Fibroblast of lung (primary cell): ENCODE results near the gene PCK2.

Source experiments
- CTCF ChIP-seq, 2 donors: IDR thresholded peaks in 1 of 2; conservative IDR thresholded peaks in 1 of 2; 1 replicate in 1 of 2; 2 replicates in 1 of 2; pipeline ENCODE4 v1.5.1; 2011 to 2012; ENCODE audit warnings: low read length in 2 of 2, control low read depth in 1 of 2, inconsistent platforms in 1 of 2, low read depth in 1 of 2, mild to moderate bottlenecking in 1 of 2
- EZH2 ChIP-seq: IDR thresholded peaks from 2 replicates; pipeline ENCODE4 v1.5.1; 2012; ENCODE audit warnings: low read length, control low read depth, mild to moderate bottlenecking; ENCODE audit errors: missing control alignments

GRCh38 chr14:24057271-24057670 is 36.8 kb upstream of the PCK2 start:
- TF ChIP-seq CTCF (conservative IDR thresholded peaks at IDR 0.05 in 1 of 2, IDR thresholded peaks at IDR 0.05 in 1 of 2; ENCODE audit: low read depth in 1 of 2, low read length in 2 of 2) (no peak), EZH2 (no peak)
